Transverse colon (tissue), 4 donors: ENCODE results near the gene RASGRP2. TPM values are rescaled to one million over a fixed set of nuclear protein-coding genes. Genes with fewer than 3 reads are reported as not detected.

Source experiments
- DNase-seq: peaks from one replicate; pipeline ENCODE4 v3.0.0-alpha.2; 2019
- H3K27ac ChIP-seq, 4 donors: fragments of 200-600 bp; sonication (generic); 2 replicates each; pipeline ENCODE4 v1.5.1; 2016 to 2018; ENCODE audit warnings: inconsistent platforms in 4 of 4
- H3K27me3 ChIP-seq: fragments of 200-600 bp; sonication (generic); 2 replicates; pipeline ENCODE4 v1.5.1; 2017; ENCODE audit warnings: inconsistent platforms
- H3K36me3 ChIP-seq, 4 donors: fragments of 200-600 bp; sonication (generic); 2 replicates each; pipeline ENCODE4 v1.5.1; 2017 to 2019; ENCODE audit warnings: inconsistent platforms in 4 of 4
- H3K4me1 ChIP-seq, 4 donors: fragments of 200-600 bp; sonication (generic); 2 replicates each; pipeline ENCODE4 v1.5.1; 2017 to 2020; ENCODE audit warnings: inconsistent platforms in 4 of 4
- H3K4me3 ChIP-seq, 4 donors: fragments of 200-600 bp; sonication (generic); 1 replicate in 1 of 4; 2 replicates in 3 of 4; pipeline versions ENCODE4 v1.5.1 to v1.6.1; 2017 to 2019; ENCODE audit warnings: inconsistent platforms in 4 of 4
- H3K9me3 ChIP-seq, 2 donors: fragments of 200-600 bp; sonication (generic); 2 replicates each; pipeline ENCODE4 v1.5.1; 2017 to 2019; ENCODE audit warnings: inconsistent platforms in 2 of 2
- EP300 ChIP-seq: sonication (generic); formaldehyde crosslinking; IDR thresholded peaks from one replicate; pipeline ENCODE4 v1.6.1; 2017; ENCODE audit warnings: antibody characterized with exemption, low read depth
- POLR2A ChIP-seq: fragments of 450-650 bp; IDR thresholded peaks from one replicate; pipeline ENCODE4 v1.6.1; 2016; ENCODE audit warnings: antibody characterized with exemption, mild to moderate bottlenecking, moderate library complexity
- POLR2AphosphoS5 ChIP-seq, 3 donors: sonication (generic); formaldehyde crosslinking; IDR thresholded peaks; one replicate each; pipeline ENCODE4 v1.6.1; 2016; ENCODE audit warnings: antibody characterized with exemption in 3 of 3
- WGBS, 2 donors: methylation state at CpG; one replicate each; pipeline ENCODE4 v1.1.5; 2018; ENCODE audit warnings: low coverage in 1 of 2; 5-methylcytosine and 5-hydroxymethylcytosine counted together
- in situ Hi-C, 4 donors: fragments of 200-750 bp; cut with MboI; loops; one replicate each; pipeline versions ENCODE4 v1.15.0 to v1.15.1; 2017; ENCODE audit warnings: low sequenced_read_pairs in 3 of 4, low pct_ligation_motif_present in 1 of 4, low pct_unique_long_range_greater_than_20kb in 1 of 4
- intact Hi-C: fragments of 100-400 bp; cut with DNase I; formaldehyde crosslinking; loops from one replicate; pipeline ENCODE4 v1.15.1; 2023; ENCODE audit warnings: low total_unique reads
- total RNA-seq, 4 donors: library from RNA; depleted of rRNA; stranded (reverse); fragments of >200 nt; gene quantifications; one replicate each; pipeline ENCODE4 v1.1.0, GENCODE V29; 2016
- TF ChIP-seq, protein P1 (sequence below), 5 experiments: fragments of 200-600 bp in 3 of 5; fragments of 450-650 bp in 2 of 5; sonication (generic) in 3 of 5; IDR thresholded peaks; 1 replicate in 2 of 5; 2 replicates in 3 of 5; pipeline ENCODE4 v1.5.1; 2016 to 2017; ENCODE audit warnings: antibody characterized with exemption in 5 of 5, inconsistent platforms in 3 of 5, mild to moderate bottlenecking in 2 of 5, moderate library complexity in 1 of 5

Gene RASGRP2
- total RNA-seq, 4 donors from 2014 or later: 12.1 to 24.3 (median 17.3) TPM

DNA sequence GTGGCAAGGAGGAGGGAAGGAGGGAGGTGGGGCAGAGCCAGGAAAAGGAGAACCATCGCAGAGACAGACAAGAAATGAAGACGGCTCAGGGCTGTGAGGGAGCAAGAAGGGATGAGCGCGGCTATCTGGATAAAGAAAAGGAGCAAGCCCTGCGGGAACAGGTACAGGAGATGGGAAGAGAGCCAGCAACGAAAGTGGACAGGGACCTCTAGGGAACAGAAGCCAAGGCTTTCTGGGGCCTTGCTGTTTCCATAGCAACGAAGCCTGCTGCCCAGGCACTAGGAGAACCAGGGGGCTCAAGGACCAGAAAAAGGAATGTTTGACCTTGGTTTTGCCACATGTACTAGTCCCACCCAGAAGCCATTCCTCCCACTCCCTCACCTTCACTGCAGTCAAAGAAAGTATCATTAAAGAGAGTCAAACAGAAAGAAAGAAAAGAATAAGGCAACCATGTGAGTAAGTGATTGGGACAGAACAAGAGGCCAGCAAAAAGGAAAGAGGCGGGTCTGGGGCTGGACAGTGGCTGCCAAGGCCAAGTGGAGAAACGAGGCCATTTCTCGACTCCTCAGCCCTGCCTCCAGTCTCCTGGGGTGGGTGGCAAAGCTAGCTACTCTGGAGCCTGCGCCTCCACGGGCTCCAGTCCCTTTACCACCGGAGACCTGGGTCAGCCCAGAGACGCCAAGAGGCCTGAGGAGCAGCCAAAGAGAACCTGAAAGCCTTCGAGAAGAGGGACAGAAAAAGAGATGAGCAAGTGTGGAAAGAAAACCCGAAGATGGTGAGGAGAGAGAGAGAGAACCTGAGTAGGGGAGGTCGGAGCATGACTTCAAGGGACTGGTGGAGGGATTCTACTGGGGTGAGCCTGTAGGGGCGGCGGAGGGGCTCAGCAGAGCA, 56.1 kb downstream of the RASGRP2 start:
- Histone ChIP-seq H3K36me3 (no peaks in the 10 kb centered on the region), H3K4me1 (peaks cover 0 to 16% (median 8%) of the 10 kb centered on the region in 4 donors), H3K27ac (peak overlapping the region; percentile 27 to 77 (median 57)), H3K27me3 (peaks cover 9% of the 10 kb centered on the region), H3K4me3 (peak overlapping the region in 1 of 4 donors; percentile 30), H3K9me3 (no peaks in the 10 kb centered on the region)
- intact Hi-C loops (loop anchor here (5.0 kb wide), 1 partner anchor 39 kb away; no protein-coding TSS in a partner anchor), in situ Hi-C loops (no loop called here)
- WGBS, 2 donors: 51 to 55% methylated on average over 13 to 19 of the region's 19 CpGs
- TF ChIP-seq, protein P1, sequence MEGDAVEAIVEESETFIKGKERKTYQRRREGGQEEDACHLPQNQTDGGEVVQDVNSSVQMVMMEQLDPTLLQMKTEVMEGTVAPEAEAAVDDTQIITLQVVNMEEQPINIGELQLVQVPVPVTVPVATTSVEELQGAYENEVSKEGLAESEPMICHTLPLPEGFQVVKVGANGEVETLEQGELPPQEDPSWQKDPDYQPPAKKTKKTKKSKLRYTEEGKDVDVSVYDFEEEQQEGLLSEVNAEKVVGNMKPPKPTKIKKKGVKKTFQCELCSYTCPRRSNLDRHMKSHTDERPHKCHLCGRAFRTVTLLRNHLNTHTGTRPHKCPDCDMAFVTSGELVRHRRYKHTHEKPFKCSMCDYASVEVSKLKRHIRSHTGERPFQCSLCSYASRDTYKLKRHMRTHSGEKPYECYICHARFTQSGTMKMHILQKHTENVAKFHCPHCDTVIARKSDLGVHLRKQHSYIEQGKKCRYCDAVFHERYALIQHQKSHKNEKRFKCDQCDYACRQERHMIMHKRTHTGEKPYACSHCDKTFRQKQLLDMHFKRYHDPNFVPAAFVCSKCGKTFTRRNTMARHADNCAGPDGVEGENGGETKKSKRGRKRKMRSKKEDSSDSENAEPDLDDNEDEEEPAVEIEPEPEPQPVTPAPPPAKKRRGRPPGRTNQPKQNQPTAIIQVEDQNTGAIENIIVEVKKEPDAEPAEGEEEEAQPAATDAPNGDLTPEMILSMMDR (IDR thresholded peaks at IDR 0.05): no peak
- TF ChIP-seq POLR2A (no peak), POLR2AphosphoS5 (IDR thresholded peaks at IDR 0.05) (no peak), EP300 (no peak)
- no peak for DNase-seq

DNA sequence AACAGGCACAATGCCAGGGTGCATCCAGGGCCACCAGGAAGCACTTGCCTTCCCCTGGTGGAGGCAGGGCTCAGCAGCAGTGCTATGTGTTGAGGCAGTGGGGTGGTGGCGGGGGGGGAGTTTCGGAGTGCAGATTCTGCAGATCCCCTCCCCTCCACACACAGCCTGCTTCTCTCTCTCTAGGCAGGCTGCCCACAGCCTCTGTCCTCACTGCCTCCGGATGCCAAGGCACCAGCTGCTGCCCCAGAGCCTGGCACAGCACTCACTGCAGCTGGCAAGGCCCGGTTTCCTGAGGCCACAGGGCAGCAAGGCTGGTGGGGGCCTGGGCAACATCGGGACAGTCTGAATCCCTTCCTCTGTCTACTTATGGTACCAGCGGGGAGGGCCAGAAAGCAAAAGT, 56.7 kb downstream of the RASGRP2 start:
- in situ Hi-C loops: no loop called here

DNA sequence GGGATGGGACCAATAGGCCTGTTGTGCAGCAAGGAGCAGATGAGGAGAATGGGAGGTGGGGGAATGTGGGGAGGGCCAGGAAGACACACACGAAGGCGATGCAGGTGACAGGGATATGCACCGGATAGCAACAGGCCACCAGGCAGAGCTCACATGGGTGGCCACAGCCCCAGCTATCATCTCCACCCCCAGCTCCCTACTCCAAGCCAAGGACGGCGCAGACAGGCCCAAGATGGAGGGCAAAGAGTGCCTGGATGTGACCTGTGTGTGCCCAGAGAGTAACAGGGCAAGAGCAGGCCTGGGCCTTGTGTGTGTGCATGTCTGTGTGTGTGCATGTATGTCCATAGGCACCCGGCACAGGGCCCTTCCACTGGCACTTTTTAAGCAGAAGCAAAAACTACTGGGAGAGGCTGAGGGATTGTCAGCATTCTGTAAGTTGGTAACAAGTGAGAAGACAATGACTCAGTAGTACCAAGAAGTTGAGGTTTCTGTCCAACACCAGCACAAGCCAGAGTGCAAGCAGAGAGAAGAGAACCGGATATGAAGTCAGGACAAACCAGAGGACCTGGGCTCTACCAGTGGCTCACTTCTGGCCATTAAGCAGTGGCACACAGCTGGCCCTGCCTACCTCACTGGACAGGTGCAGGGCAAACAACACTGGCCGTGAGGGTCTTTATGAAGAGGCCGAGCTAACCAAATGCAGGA, 57.3 kb downstream of the RASGRP2 start:
- Histone ChIP-seq H3K9me3 (no peaks in the 10 kb centered on the region), H3K27ac (no peak overlapping the region), H3K27me3 (no peaks in the 10 kb centered on the region), H3K36me3 (no peaks in the 10 kb centered on the region), H3K4me3 (no peak overlapping the region), H3K4me1 (peaks cover 0 to 16% (median 8%) of the 10 kb centered on the region in 4 donors)
- 89% methylated on average over 9 of the region's 9 CpGs; no CpG with 5 or more reads in 1 of the 2 donors for WGBS, 2 donors
- DNase-seq: no peak
- intact Hi-C loops (loop anchor here (5.0 kb wide), 1 partner anchor 41 kb away; no protein-coding TSS in a partner anchor), in situ Hi-C loops (no loop called here)
- TF ChIP-seq EP300: no peak
- no peak for TF ChIP-seq POLR2A
- TF ChIP-seq, protein P1 (IDR thresholded peaks at IDR 0.05): no peak
- no peak for TF ChIP-seq POLR2AphosphoS5 (IDR thresholded peaks at IDR 0.05)

More for the DNA sequence above, 56.7 kb downstream of the RASGRP2 start:
- intact Hi-C loops: loop anchor here (5.0 kb wide), 1 partner anchor 40 kb away; no protein-coding TSS in a partner anchor
- no peak for TF ChIP-seq POLR2A
- H3K4me1 ChIP-seq: peaks cover 0 to 16% (median 8%) of the 10 kb centered on the region in 4 donors
- peak overlapping the region in 2 of 4 donors; percentile 27 to 65 for H3K27ac ChIP-seq
- peaks cover 2% of the 10 kb centered on the region for H3K27me3 ChIP-seq
- 65% methylated on average over 6 of the region's 6 CpGs; no CpG with 5 or more reads in 1 of the 2 donors for WGBS, 2 donors
- H3K9me3 ChIP-seq: no peaks in the 10 kb centered on the region
- DNase-seq: no peak
- H3K4me3 ChIP-seq: no peak overlapping the region
- H3K36me3 ChIP-seq: no peaks in the 10 kb centered on the region

DNA sequence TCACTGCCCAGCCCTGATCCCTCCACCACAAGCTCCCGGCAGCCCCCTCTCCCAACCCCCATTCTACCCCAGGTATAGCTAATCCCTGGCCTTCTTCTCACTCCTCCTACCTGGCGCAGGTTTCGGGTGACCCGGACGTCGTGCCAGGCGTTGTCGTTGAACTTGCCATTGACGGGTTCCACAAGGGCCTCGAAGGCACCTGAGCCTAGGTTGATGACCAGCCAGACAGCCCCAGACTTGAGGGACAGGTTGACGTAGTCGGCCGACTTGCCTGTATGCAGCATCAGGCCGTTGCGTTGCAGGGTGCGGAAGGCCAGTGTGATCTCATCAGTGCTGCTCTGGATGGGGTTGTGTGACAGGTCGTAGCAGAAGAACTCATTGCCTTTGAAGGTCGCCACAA, 58.4 kb downstream of the RASGRP2 start:
- H3K27ac ChIP-seq: no peak overlapping the region
- intact Hi-C loops (loop anchor here (5.0 kb wide), 1 partner anchor 42 kb away; no protein-coding TSS in a partner anchor), in situ Hi-C loops (no loop called here)
- H3K27me3 ChIP-seq: peaks cover 3% of the 10 kb centered on the region
- TF ChIP-seq POLR2A (no peak), EP300 (no peak), POLR2AphosphoS5 (IDR thresholded peaks at IDR 0.05) (no peak)
- TF ChIP-seq, protein P1 (IDR thresholded peaks at IDR 0.05): no peak
- H3K9me3 ChIP-seq: no peaks in the 10 kb centered on the region
- no peak for DNase-seq
- peaks cover 0 to 16% (median 8%) of the 10 kb centered on the region in 4 donors for H3K4me1 ChIP-seq
- no peak overlapping the region for H3K4me3 ChIP-seq
- H3K36me3 ChIP-seq: no peaks in the 10 kb centered on the region
- WGBS, 2 donors: 50 to 89% methylated on average over 1 to 18 of the region's 18 CpGs
